Ovary (tissue), 3 donors: ENCODE results near the gene NUAK1.

Source experiments
- CTCF ChIP-seq, 3 donors: fragments of 450-650 bp in 2 of 3; fragments of 200-600 bp in 1 of 3; IDR thresholded peaks; one replicate each; pipeline versions ENCODE4 v1.5.1 to v1.8.0; 2016 to 2022; ENCODE audit warnings: antibody characterized with exemption in 3 of 3, mild to moderate bottlenecking in 1 of 3
- POLR2A ChIP-seq: fragments of 450-650 bp; IDR thresholded peaks from one replicate; pipeline ENCODE4 v1.6.1; 2017; ENCODE audit warnings: antibody characterized with exemption, mild to moderate bottlenecking, moderate library complexity
- donor health status: DM: no; HTN: no; CAD: no.

DNA sequence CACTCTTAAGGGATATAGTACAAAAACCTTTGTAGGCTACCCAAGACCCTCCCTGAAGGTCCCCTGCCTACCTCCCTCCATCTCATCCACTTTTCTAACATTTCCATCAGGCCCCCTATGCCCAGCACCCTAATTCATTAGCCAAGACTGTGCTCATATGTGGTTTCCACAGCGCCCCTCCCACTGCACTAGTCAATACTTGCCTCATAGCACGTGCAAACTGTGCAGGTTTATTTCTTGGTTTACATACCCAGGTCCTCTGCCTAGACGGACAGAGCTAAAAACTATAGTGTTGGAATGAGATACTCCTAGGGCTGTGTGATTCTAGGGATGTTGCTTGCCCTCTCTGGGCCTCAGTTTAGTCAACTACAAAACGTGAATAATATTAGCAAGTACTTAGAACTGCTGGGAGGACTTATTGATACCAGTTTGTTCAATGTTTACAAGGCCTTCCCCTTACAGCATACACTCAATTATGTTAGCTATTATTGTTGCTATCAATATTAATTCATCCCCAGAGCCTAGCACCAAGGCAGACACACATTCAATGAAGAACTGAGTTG, 50.4 kb downstream of the NUAK1 start:
- TF ChIP-seq CTCF (IDR thresholded peaks at IDR 0.05) (no peak), POLR2A (no peak)
